GM12878 (cell line): ENCODE measurements around the gene PRRG3. TPM values are rescaled to one million over a fixed set of nuclear protein-coding genes. Genes with fewer than 3 reads are reported as not detected.

Source experiments
- ATAC-seq: fragments of 200-7000 bp; cut with Tn5 transposase; 3 replicates; pipeline ENCODE4 v1.9.1; 2020; ENCODE audit warnings: mild to moderate bottlenecking, moderate library complexity
- BruUV-seq: library from RNA; stranded (reverse); fragments of 400-500 nt; replicated peaks from 2 replicates; lab custom pipeline; 2021; lab: Mats Ljungman, UMichigan
- CTCF ChIA-PET: fragments of 300-600 bp; sonication (Branson Sonifier 250); formaldehyde crosslinking; extraction: SDS; loops from one replicate; lab custom pipeline; 2021; ENCODE audit warnings: inconsistent platforms; lab: Yijun Ruan, JAX
- POLR2A ChIA-PET: fragments of 350-600 bp; formaldehyde crosslinking; extraction: SDS; loops from one replicate; lab custom pipeline; 2021; ENCODE audit warnings: inconsistent platforms; lab: Charles Lee
- RAD21 ChIA-PET: fragments of 300-600 bp; sonication (Branson Sonifier 250); formaldehyde crosslinking; loops from one replicate; lab custom pipeline; 2023; ENCODE audit warnings: antibody characterized with exemption; ENCODE audit not compliant: unreplicated experiment; lab: Charles Lee
- SMC1A ChIA-PET: fragments of 300-600 bp; sonication (Branson Sonifier 250); formaldehyde crosslinking; loops from one replicate; lab custom pipeline; 2023; ENCODE audit not compliant: unreplicated experiment, uncharacterized antibody; lab: Charles Lee
- DNase-seq: peaks from one replicate; pipeline ENCODE4 v3.0.0-alpha.2; 2011; ENCODE audit warnings: low read depth, low spot score
- FAIRE-seq: peaks from 3 replicates; lab custom pipeline; 2011; peaks lifted over from hg19 to GRCh38; lab: Jason Lieb, UNC
- H2AFZ ChIP-seq: 2 replicates; pipeline ENCODE4 v1.6.0; 2011; ENCODE audit warnings: low read depth, low read length, control low read depth; ENCODE audit not compliant: control insufficient read depth
- H3K27ac ChIP-seq: 2 replicates; pipeline ENCODE4 v1.5.1; 2011; ENCODE audit warnings: control low read depth; ENCODE audit not compliant: control insufficient read depth, insufficient read depth
- H3K27me3 ChIP-seq, 2 experiments: replicated peaks in 1 of 2; 2 replicates each; pipeline versions ENCODE4 v1.6.0 to v1.6.1; 2011; ENCODE audit warnings: low read length in 1 of 2; ENCODE audit not compliant: control insufficient read depth in 2 of 2, insufficient read depth in 2 of 2
- H3K36me3 ChIP-seq, 2 experiments: 2 replicates each; pipeline ENCODE4 v1.5.1; 2011; ENCODE audit warnings: low read length in 1 of 2; ENCODE audit not compliant: control insufficient read depth in 2 of 2, insufficient read depth in 2 of 2
- H3K4me1 ChIP-seq: 2 replicates; pipeline ENCODE4 v1.6.1; 2011; ENCODE audit warnings: mild to moderate bottlenecking, low read length, moderate library complexity, mixed read lengths; ENCODE audit not compliant: control insufficient read depth, insufficient read depth
- H3K4me2 ChIP-seq: 2 replicates; pipeline ENCODE4 v1.6.0; 2011; ENCODE audit warnings: control low read depth; ENCODE audit not compliant: control insufficient read depth, insufficient read depth
- H3K4me3 ChIP-seq: fragments of 200-600 bp; sonication (generic); 2 replicates; pipeline ENCODE4 v1.5.1; 2016
- H3K79me2 ChIP-seq: 2 replicates; pipeline ENCODE4 v1.6.0; 2011; ENCODE audit warnings: low read length; ENCODE audit not compliant: control insufficient read depth, insufficient read depth
- H3K9ac ChIP-seq: 2 replicates; pipeline ENCODE4 v1.8.0; 2011; ENCODE audit warnings: low read length, control low read depth, mixed read lengths; ENCODE audit not compliant: control insufficient read depth, insufficient read depth
- H3K9me3 ChIP-seq: replicated peaks from 3 replicates; pipeline ENCODE4 v1.5.1; 2011; ENCODE audit warnings: mild to moderate bottlenecking, low read length; ENCODE audit not compliant: control insufficient read depth, insufficient read depth
- H4K20me1 ChIP-seq: 2 replicates; pipeline ENCODE4 v1.6.0; 2011; ENCODE audit not compliant: control insufficient read depth, insufficient read depth
- BCL11A ChIP-seq: IDR thresholded peaks from 2 replicates; pipeline ENCODE4 v1.6.1; 2011; ENCODE audit warnings: low read depth, low read length
- EED ChIP-seq: sonication (generic); IDR thresholded peaks from 2 replicates; pipeline ENCODE4 v1.6.1; 2016; ENCODE audit warnings: antibody characterized with exemption, low read depth
- FOS ChIP-seq: IDR thresholded peaks from 3 replicates; pipeline ENCODE4 v1.6.1; 2011; ENCODE audit warnings: borderline replicate concordance; ENCODE audit not compliant: insufficient read length; ENCODE audit errors: extremely low read depth
- KAT2A ChIP-seq: conservative IDR thresholded peaks from 2 replicates; pipeline ENCODE4 v1.6.1; 2011; ENCODE audit warnings: low read depth, low read length; ENCODE audit not compliant: control insufficient read depth
- MTA2 ChIP-seq: fragments of 450-650 bp; IDR thresholded peaks from 2 replicates; pipeline ENCODE4 v1.6.1; 2016; ENCODE audit warnings: low read depth, mild to moderate bottlenecking, moderate library complexity
- RCOR1 ChIP-seq: conservative IDR thresholded peaks from 2 replicates; pipeline ENCODE4 v1.6.1; 2012; ENCODE audit warnings: low read depth, low read length, improper control_type of control experiment
- ZBED1 ChIP-seq: IDR thresholded peaks from 2 replicates; pipeline ENCODE4 v1.6.1; 2016; ENCODE audit warnings: borderline replicate concordance
- WGBS: methylation state at CpG from one replicate; pipeline ENCODE4 v1.1.6; 2016; ENCODE audit warnings: low lambda C conversion rate; ENCODE audit not compliant: insufficient replicate concordance, insufficient coverage; ENCODE audit errors: missing lambda C conversion rate; 5-methylcytosine and 5-hydroxymethylcytosine counted together
- in situ Hi-C: fragments of 300-500 bp; cut with MboI; formaldehyde crosslinking; loops from 9 replicates; pipeline ENCODE4 v1.14.3; 2018; ENCODE audit warnings: mixed read lengths
- intact Hi-C: fragments of 100-400 bp; cut with micrococcal nuclease; formaldehyde crosslinking; loops from one replicate; pipeline ENCODE4 v1.14.2; 2022; ENCODE audit not compliant: unreplicated experiment
- polyA plus RNA-seq, 11 experiments: library from polyadenylated mRNA; depleted of rRNA in 4 of 11; unstranded in 6 of 11; stranded (reverse) in 5 of 11; fragments of >200 nt; fragmentation: Nextera tagmentation in 4 of 11; fragmentation: Illumina TruSeq in 1 of 11; extraction: Ambion mirVana in 4 of 11; extraction: Trizol in 1 of 11; gene quantifications; 1 replicate in 1 of 11; 2 replicates in 10 of 11; pipeline versions ENCODE4 v1.2.1 to v1.2.3, GENCODE V29; 2011 to 2016; ENCODE audit warnings: inconsistent platforms in 2 of 11, missing spikeins in 2 of 11, low read depth in 1 of 11
- total RNA-seq, 4 experiments: library from RNA; depleted of rRNA in 3 of 4; stranded (reverse); fragments of >200 nt in 3 of 4; fragmentation: Illumina TruSeq in 1 of 4; extraction: Trizol in 1 of 4; gene quantifications; 2 replicates each; pipeline versions ENCODE4 v1.2.1 to v1.2.3, GENCODE V29; 2013 to 2021
- TF ChIP-seq, protein P1 (sequence below): IDR thresholded peaks from 2 replicates; pipeline ENCODE4 v1.6.1; 2012; ENCODE audit warnings: low read length, inconsistent platforms
- TF ChIP-seq, protein P2 (sequence below): fragments of 450-650 bp; IDR thresholded peaks from 2 replicates; pipeline ENCODE4 v1.6.1; 2017; ENCODE audit warnings: mild to moderate bottlenecking, moderate library complexity
- TF ChIP-seq, protein P3 (sequence below): IDR thresholded peaks from 2 replicates; pipeline ENCODE4 v1.6.1; 2011; ENCODE audit warnings: low read depth, mild to moderate bottlenecking, low read length, moderate library complexity, borderline replicate concordance; ENCODE audit errors: extremely low read depth
- TF ChIP-seq, protein P4 (sequence below): IDR thresholded peaks from 2 replicates; pipeline ENCODE4 v1.6.1; 2012; ENCODE audit warnings: improper control_type of control experiment, low read depth, low read length; ENCODE audit not compliant: insufficient replicate concordance

PRRG3 gene
- total and polyA plus RNA-seq, 10 of the 15 experiments (the other 5 are each of a cell fraction or from before 2014, with no cell fraction given), result under 0.01 TPM; not detected in 9

DNA sequence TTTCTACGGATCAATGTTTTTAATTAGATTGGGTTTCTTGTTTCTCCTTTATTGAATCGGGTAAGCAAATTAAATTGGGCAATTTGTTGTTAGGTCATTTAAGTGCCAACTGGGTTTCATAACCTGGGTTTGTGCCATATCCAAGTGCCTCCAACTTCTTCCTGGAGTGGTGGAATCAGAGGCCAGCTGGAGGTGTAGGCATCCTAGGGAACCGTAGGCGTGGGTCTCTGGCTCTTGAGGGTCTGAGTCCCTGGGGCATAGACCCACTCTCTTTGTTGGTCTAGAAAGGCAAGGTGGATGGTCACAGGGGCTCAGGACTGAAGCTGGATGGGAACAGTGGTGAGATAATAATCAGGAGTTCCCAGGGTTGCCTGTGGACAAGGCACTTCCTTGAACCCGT, 57.6 kb downstream of the PRRG3 start:
- DNase-seq (no peak), FAIRE-seq (no peak), ATAC-seq (no peak)
- ChIA-PET CTCF (interaction anchor here (1.0 to 5.6 kb wide), 11 partner anchors 12 to 1068 kb away, joined by 3 to 55 read pairs (median 3); no protein-coding TSS in a partner anchor), RAD21 (interaction anchor here (4.3 kb wide), 1 partner anchor 879 kb away, joined by 23 read pairs; no protein-coding TSS in a partner anchor), SMC1A (interaction anchor here (0.8 to 1.6 kb wide), 4 partner anchors 8 to 1067 kb away, joined by 3 to 8 read pairs (median 4); no protein-coding TSS in a partner anchor), POLR2A (no interaction called here)
- no TSS peak for BruUV-seq
- in situ Hi-C loops (loop anchor here (5.0 to 10.0 kb wide), 2 partner anchors 889 to 1172 kb away; no protein-coding TSS in a partner anchor), intact Hi-C loops (loop anchor here (1.0 to 10.0 kb wide), 3 partner anchors 880 to 1172 kb away; no protein-coding TSS in a partner anchor)
- Histone ChIP-seq H3K4me1 (no peaks in the 10 kb centered on the region), H3K36me3 (no peaks in the 10 kb centered on the region), H3K27ac (no peak overlapping the region), H3K9ac (no peak overlapping the region), H3K4me2 (no peak overlapping the region), H3K4me3 (no peak overlapping the region), H3K27me3 (no peaks in the 10 kb centered on the region; a peak in 1 of 4 replicates), H3K79me2 (no peaks in the 10 kb centered on the region), H4K20me1 (no peaks in the 10 kb centered on the region), H2AFZ (no peak overlapping the region), H3K9me3 (no peaks in the 10 kb centered on the region)
- TF ChIP-seq, protein P1, sequence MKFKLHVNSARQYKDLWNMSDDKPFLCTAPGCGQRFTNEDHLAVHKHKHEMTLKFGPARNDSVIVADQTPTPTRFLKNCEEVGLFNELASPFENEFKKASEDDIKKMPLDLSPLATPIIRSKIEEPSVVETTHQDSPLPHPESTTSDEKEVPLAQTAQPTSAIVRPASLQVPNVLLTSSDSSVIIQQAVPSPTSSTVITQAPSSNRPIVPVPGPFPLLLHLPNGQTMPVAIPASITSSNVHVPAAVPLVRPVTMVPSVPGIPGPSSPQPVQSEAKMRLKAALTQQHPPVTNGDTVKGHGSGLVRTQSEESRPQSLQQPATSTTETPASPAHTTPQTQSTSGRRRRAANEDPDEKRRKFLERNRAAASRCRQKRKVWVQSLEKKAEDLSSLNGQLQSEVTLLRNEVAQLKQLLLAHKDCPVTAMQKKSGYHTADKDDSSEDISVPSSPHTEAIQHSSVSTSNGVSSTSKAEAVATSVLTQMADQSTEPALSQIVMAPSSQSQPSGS, result no peak
- TF ChIP-seq FOS (no peak), EED (no peak), MTA2 (no peak), KAT2A (no peak), BCL11A (no peak), RCOR1 (no peak), ZBED1 (no peak)
- TF ChIP-seq, protein P2, sequence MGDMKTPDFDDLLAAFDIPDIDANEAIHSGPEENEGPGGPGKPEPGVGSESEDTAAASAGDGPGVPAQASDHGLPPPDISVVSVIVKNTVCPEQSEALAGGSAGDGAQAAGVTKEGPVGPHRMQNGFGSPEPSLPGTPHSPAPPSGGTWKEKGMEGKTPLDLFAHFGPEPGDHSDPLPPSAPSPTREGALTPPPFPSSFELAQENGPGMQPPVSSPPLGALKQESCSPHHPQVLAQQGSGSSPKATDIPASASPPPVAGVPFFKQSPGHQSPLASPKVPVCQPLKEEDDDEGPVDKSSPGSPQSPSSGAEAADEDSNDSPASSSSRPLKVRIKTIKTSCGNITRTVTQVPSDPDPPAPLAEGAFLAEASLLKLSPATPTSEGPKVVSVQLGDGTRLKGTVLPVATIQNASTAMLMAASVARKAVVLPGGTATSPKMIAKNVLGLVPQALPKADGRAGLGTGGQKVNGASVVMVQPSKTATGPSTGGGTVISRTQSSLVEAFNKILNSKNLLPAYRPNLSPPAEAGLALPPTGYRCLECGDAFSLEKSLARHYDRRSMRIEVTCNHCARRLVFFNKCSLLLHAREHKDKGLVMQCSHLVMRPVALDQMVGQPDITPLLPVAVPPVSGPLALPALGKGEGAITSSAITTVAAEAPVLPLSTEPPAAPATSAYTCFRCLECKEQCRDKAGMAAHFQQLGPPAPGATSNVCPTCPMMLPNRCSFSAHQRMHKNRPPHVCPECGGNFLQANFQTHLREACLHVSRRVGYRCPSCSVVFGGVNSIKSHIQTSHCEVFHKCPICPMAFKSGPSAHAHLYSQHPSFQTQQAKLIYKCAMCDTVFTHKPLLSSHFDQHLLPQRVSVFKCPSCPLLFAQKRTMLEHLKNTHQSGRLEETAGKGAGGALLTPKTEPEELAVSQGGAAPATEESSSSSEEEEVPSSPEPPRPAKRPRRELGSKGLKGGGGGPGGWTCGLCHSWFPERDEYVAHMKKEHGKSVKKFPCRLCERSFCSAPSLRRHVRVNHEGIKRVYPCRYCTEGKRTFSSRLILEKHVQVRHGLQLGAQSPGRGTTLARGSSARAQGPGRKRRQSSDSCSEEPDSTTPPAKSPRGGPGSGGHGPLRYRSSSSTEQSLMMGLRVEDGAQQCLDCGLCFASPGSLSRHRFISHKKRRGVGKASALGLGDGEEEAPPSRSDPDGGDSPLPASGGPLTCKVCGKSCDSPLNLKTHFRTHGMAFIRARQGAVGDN, result no peak
- TF ChIP-seq, protein P3, sequence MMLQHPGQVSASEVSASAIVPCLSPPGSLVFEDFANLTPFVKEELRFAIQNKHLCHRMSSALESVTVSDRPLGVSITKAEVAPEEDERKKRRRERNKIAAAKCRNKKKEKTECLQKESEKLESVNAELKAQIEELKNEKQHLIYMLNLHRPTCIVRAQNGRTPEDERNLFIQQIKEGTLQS, result no peak
- TF ChIP-seq, protein P4, sequence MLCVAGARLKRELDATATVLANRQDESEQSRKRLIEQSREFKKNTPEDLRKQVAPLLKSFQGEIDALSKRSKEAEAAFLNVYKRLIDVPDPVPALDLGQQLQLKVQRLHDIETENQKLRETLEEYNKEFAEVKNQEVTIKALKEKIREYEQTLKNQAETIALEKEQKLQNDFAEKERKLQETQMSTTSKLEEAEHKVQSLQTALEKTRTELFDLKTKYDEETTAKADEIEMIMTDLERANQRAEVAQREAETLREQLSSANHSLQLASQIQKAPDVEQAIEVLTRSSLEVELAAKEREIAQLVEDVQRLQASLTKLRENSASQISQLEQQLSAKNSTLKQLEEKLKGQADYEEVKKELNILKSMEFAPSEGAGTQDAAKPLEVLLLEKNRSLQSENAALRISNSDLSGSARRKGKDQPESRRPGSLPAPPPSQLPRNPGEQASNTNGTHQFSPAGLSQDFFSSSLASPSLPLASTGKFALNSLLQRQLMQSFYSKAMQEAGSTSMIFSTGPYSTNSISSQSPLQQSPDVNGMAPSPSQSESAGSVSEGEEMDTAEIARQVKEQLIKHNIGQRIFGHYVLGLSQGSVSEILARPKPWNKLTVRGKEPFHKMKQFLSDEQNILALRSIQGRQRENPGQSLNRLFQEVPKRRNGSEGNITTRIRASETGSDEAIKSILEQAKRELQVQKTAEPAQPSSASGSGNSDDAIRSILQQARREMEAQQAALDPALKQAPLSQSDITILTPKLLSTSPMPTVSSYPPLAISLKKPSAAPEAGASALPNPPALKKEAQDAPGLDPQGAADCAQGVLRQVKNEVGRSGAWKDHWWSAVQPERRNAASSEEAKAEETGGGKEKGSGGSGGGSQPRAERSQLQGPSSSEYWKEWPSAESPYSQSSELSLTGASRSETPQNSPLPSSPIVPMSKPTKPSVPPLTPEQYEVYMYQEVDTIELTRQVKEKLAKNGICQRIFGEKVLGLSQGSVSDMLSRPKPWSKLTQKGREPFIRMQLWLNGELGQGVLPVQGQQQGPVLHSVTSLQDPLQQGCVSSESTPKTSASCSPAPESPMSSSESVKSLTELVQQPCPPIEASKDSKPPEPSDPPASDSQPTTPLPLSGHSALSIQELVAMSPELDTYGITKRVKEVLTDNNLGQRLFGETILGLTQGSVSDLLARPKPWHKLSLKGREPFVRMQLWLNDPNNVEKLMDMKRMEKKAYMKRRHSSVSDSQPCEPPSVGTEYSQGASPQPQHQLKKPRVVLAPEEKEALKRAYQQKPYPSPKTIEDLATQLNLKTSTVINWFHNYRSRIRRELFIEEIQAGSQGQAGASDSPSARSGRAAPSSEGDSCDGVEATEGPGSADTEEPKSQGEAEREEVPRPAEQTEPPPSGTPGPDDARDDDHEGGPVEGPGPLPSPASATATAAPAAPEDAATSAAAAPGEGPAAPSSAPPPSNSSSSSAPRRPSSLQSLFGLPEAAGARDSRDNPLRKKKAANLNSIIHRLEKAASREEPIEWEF, result no peak
- 16% methylated on average over 5 of the region's 5 CpGs for WGBS
